Measurements from ENCODE around the gene ZNF521.

ZNF521 gene

DNA sequence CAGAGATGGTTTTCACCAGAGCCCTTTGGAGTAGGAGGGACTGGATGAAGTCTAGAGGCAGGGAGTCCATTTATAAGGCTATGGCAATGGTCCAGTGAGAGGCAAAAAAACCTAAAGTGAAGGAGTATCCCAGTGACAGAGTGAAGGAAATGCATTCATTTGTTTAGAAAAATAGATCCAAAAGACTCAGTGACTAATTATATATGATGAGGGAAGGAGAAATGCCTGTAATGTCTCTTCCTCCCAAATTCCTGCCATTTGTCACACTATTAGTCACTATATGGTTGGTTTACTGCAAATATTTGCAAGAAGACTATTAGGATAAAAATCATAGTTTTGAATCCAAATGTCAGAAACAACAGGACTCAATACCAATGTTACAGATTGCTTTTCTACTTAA lies 104.2 kb downstream of the ZNF521 start:
- no peak for DNase-seq

DNA sequence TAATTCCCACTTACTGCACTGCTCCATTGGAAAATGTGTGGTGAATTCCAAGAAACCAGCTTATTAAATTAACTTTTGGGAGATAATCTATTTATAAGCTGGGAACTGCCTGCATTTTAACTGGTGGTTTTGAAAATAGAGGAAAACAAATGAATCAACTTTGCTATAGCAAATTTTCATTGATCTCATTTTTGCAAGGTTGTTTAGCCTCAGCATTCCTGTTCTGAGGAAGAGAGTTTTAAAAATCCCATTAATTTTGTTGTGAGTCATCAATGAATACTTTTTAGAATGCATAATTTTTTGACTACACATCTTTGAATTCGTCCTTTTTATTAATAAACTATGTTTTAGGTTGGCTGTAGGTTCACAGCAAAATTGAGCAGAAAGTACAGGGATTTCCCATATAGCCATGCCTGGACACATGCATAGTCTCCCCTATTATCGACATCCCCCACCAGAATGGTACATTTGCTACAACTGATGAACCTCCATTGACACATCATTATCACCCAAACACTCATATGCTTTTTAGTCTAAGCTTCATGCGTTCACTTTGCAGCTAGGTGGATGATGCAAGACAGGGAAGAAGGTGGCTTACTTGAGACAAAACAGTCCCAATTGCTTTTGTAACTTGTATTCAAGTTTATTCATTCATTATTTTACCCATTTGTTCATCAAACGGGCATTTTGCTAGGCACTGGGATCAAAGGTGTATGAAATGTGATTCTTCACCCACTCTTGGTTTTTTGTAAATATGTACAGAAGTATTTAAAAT lies 106.9 kb downstream of the ZNF521 start:
- no peak for DNase-seq

DNA sequence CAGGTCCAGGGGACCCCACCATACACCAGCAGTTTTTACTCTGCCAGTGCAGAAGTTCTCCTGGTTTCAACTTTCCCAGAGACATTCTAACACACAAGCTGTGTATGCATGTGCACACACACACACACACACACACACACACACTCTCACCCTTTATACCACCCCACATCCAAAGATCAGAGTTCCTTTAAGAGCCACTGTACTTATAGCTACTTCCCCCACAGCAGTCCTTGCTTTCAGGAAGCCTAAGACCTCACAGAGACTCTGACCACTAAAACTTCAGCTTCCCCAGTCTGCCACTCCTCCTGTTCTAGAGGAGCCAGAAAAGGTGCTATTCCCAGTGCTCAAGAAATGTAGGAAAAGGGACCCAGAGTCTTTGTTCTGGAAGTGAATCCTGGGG lies 107.8 kb downstream of the ZNF521 start:
- DNase-seq: no peak

DNA sequence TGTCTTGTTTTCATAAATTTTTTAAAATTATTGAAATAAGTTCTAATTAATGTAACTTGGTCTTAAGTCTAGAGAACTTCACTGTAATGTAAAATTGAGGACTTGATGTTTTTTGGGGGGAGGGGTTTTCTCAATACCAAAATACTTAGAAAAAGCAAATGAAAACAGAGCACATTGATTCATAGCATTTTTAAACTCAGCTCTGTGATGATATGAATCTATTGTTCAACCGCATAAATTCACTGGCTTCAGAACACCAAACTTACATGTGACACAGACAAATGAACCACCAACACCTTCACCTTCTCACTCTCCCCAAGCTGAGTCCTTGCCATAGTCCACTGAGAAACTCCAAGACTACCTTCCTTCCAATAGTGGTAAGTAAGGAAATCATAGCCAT lies 108.2 kb downstream of the ZNF521 start:
- no peak for DNase-seq

DNA sequence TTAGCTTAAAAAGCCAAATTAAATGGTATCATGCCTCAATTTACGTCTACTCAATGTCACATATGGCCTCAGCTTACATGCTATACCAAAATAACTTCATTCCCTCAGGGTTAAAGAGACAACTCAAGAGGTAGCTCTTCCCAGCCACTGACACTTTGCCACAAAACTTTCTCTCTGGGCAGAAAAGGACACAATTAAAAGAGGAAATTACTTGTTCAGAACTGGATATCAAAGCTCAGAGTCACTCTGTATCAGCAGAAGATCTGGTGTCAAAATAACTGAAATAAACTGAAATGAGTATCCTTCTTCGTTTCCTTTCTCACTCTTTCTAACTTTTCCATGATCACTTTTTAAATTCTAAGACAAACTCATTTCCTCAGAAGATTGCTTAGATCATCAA lies 108.7 kb downstream of the ZNF521 start:
- DNase-seq: no peak

DNA sequence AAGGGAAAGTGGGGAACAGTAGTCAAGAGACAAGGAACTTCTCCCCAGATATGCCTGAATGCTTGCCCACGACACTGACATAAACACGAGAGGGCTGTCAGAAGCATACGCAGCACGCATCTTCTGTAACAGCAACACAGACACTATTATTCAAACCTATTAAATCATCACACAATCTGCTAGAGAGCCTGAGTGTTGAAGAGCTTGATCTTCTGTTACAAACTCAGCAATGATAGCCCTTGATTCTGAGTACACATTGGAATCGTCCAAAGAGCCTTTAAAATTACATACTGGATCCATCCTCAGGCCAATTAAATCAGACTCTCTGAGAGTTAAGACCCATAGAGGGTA lies 111.6 kb downstream of the ZNF521 start:
- no peak for DNase-seq

DNA sequence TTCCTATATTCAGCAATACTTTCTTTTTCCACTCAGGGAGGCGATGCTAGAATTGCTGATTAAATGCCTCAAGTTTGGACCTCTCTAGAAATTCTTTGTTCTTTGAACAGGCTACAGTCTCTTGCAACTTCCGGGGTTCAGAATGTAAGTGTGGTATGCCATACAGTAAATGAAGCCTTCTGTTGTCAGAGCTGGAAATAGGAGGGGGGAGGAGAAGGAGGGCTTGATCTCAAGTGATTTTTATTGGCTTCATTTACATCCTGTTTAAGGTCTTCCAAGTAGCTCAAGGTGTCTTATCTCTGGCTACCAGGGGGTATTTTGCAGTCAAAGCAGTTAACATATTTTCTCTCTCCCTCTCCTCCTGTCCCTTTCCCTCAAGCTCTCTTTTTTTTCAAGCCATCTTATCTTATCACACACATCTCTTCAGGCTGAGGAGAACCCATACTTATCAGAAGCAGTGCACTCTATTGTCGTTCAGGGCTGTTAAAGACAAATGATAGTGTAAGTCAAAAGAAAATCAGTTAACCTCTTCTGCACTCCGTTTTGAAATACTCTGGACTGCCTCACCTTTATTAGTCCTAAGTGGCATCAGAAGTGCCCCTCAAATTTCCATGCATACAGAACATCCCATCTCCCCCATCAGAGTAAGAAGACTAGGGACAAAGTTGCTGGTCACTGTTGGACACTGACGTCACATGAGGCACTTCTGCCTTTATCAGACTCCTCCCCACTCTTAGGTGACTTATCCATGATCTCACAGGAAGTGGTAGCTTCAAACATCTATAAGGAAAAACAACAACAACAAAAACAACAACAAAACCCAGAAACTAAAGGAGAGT lies 112.2 kb downstream of the ZNF521 start:
- DNase-seq: no peak

DNA sequence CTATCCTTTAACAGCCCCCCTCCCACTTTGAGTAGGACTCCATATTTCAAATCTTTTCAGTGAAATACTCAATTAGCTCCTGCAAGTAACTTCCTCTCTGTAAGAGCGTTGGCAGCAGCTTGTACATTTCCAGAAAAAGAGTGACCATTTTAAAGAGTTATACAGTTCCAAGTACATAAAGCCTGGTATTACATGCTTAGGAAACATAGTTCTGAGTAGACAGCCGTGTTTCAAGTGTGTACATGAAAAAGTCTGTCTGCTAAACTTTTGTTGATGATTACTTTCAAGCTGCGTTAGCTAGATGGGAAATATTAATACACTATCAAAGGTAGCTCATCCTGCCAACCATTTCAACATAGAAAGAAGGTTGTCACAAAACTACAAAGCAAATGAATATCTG lies 112.8 kb downstream of the ZNF521 start:
- no peak for DNase-seq

DNA sequence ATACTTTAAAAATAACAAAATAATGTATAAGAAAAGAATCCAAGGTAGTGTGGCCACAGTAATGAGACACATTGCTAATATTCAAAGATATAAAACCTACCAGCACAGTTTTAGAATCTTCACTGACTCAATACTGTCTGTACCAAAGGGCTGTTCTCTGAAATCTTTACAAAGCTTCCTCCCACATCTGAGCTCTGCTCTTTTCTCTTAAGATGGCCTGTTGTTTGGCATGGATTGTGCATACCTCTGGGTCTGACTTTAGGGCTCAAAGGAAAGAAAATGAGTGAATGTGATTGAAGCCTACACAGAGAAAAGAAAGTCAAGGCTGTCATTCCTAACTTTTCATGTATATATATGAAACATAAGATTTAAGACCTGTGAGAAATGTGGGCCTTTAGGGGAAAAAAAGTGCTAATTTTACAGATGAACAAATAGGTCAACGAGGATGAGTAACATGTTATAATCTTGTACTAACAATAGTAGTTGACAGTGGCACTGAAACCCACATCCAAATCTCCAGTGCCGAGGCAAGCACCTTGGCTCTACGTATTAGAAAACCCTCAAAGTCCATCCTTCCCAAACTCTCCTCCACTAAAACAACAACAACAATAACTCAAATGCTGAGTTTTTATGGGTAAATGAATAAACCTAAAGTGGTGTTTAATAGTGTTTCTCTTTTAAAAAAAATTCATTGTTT lies 114.2 kb downstream of the ZNF521 start:
- no peak for DNase-seq

DNA sequence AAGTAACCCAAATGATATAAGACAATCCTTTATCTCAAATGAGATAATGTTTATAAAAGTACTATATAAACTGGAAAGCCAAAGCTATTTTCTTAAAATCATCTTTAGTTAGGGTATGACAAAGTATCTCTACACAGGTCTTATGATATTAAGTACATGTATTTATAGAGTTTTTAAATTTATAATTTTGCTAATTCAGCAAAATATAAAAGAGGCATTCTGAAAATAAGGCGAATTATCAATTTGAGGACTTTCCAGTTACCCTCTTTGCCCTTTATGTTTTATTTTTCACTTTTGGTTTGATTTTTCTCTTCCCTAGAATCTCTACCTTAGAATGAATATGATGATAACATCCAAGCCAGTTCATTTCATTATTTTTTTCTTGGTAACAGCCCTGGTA lies 115.2 kb downstream of the ZNF521 start:
- no peak for DNase-seq

DNA sequence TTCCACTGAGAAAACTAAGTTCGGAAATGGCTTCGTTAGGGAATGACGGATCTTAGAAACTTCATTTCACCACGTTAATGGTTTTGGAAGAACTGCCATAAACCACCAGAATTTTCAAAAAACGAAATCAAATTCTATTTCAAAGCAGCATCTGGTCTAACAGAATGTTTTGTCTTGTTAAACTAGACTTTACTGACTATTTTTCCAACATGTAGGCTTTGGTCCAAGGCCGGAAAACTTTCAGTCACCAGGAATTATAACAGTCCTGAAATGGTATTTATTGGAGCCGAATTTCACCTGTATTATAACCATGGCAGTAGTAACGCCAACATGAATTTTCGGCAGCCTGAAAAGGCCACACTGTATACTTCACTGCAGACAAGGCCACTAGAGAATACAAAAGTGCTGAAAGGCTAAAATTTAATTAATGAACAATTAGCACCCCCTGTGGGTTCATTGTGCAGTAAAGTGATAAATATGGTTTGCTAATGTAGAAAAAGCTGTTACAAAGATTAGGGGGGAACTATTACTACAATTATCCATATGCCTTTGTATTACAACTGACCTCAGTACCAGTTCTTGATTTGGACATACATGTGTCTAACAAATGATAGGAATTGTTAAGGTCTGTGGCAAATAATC lies 116.4 kb downstream of the ZNF521 start:
- DNase-seq: no peak

DNA sequence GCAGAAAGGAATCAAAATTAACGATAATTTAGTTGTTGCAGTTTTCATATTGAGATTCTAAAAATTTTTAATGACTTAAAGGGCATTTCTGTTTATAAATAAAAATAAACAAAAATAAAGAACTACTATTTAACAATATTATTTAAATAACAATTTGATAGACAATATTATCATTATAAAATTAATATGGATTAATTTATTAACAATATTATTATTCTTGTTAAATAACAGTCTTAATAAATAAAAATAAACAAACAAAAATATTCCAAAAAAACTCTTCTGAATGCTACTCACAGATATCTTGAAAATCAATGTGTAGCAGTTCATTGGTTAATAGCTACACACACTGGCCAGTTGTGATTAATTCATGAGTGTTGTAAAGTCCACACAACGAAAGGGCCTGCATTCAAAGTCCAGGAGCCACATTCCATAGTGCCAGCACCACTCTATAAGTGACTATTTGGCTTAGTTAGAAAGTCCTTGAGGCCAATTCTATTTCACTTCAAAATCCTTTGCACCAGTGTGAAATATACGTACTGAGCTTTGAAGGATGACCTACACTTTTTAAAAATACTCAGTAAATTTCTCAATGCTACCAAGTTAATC lies 117.1 kb downstream of the ZNF521 start:
- no peak for DNase-seq

DNA sequence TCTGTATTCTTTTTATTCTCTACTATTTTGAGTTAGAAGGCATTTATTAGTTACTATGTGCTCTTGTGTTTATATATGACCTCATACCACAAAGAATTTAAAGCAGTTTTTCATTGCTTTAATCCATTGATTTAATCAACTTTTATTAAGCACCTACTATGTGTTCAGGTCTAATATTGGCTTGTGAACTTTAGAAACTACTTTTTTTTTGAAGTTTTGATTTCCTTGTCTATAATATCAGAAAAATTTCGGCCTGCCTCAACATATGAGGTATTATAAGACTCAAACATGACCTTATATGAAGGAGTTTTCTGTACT lies 117.7 kb downstream of the ZNF521 start:
- no peak for DNase-seq

DNA sequence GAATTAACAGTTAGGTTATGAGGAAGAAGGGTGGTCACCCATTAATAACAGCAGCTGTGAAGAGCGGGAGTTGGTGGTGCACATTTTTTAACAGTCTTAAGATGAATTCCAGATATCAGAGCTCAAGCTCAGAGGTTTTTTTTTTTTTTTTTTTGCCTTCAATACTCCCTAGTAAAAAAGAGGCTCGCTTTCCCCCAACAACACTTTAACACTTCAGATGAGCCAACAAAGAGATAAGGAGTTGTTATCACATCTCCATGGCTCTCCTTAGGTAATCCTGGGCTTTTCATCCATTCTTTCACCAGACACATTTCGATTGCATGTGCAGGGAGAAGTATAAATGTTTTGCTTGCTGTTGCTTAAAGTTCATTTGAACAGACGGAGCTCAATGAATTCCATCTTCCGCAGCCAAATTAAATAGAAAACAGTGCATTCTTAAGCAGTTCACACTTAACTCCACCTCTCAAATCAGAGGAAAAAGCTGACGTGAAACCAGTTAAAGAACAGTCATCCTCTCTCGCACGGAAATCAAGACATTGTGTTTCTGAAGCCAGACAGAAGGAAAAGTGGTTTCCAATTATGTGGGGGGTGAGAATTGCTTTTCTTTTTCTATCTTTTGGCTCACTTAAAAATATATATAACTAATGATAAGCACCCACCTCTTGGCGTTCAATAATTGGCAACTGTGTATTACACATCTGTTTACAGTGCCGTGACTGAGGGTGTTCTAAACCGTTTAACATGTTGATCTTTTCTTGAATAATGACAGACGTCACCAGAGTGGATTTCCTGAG lies 118.2 kb downstream of the ZNF521 start:
- DNase-seq: no peak

DNA sequence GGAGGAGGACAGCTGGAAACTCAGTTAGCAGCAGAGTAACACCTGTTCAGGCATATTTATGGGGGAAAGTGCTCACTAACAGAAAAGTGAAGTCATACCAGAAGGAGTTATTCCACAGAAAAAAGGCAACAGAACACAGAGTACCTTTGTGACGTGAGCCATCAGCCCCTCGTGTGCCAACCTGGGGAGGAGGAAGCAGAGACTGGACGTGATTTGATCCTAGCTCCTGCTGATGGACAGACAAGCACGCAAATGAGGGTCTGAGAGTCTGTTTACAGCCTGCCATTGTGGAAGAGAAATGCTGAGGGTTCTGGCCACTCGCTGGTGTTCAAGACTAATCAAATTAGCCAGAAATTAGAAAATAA lies 120.7 kb downstream of the ZNF521 start:
- DNase-seq: no peak

DNA sequence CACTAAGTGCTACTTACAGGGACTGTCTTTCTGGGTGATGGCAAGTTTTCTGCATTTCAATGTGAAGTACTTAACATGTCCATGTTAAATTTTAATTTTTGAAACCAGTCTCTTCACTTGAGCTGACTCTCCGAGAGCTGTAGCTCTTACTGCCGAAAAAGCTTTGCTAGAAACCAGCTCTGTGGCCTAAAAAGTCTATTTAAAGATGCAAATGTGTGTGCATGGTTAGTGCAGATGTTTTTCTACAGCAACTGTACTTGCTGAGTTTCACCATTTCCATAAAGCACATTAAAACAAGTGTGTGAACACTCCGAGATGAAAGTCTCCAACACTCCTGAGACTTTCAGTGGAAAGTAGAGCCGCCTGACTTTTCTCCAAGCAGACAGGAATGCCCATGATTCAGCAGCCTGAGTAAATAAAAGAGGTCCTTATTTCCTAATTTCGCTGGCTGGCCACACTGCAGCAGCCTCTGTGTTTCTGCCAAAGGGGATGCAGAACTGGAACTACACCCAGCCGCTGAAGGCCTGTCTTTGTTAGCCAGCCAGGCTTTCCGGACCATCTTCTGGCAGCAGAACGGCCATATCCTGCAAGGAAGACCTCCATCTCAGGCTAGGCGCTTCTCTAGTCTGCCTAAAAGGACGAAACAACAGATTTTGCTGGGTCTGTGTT lies 121.2 kb downstream of the ZNF521 start:
- DNase-seq: no peak

DNA sequence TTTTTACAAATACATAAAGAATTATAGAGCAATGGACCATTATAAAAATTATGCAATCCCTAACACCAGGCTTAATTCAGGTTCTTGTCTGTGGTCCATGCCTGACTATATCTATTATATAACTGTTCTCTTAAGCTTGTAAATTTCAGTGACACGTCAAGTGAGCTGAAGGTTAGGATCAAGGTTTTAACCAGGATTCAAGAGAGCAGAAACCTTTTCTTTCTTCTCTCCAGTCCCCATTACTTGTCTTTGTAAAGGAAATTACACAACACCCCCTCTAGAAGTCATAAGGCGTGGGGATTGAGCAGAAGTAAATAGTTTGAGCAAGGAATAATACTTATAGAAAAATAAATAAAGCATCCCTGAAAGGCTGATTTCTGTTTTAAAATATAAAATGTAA lies 122.0 kb downstream of the ZNF521 start:
- no peak for DNase-seq

DNA sequence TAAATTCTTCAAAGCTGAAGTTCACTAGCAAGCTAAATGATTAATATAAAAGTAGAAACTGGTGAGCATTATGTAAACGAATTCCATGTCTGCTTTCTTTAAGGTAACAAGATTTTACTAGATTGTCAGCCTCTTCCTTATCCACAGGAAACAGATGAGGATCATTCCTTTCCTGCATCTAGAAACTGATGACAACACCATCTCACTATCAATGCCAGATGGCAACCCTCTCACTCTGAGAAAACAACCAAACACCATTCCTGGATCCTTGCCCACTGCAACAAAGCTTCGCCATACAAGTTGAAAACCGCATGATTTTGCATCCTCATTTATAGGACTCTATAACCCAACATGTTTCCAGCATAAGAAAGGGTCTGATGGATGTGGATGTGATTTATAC lies 122.9 kb downstream of the ZNF521 start:
- DNase-seq: no peak

DNA sequence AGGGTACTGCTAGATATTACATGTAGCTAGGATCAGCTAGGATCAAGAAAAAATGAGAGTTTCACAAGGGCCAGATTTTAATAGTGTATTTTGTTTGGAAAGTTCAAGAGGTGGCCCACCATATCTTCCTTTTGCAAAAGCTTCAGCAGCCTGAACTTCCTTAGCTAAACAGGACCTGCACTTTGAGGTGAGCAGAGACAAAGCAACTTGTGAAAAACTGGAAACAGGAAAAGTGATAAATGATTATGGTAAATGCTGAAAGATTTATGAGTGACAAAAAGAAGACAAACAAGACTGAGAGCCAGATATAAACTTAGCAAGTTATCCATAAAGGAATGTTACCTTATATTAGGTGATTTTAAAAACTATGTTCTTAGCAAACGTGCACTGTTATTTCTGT lies 123.6 kb downstream of the ZNF521 start:
- no peak for DNase-seq

DNA sequence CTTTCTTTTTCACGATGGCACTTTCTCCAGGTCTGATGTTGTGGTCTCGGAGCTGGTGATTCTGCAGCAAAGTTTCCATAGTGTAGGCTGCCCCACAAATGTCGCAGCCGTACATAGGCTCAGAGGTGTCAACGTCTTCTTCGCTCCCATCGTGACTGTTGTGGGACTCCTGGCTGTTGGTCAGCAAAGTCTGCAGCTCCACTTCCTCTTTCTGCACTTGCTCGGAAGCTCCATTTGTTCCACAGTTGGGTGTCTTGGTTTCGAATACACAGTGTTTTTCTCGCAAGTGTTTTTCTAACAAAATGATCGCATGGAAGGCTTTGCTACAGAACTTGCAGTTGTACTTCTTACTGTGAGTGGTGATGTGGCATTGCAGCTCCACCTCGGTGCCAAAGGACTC lies 126.8 kb downstream of the ZNF521 start:
- DNase-seq: no peak

Data from activated CD4-positive, alpha-beta T cell treated with anti-CD3 and anti-CD28 coated beads, Interleukin-10, Interleukin-2, amounts not matched to agents 100 ng/mL and 50 ng/mL, durations not matched to agents 16 hours and 8 hours (primary cell).